Peyer's patch (tissue), 4 donors: Measurements from ENCODE around the gene KLF16. TPM values are rescaled to one million over a fixed set of nuclear protein-coding genes. Genes with fewer than 3 reads are reported as not detected.

Source experiments
- DNase-seq, 3 donors: peaks; one replicate each; pipeline ENCODE4 v3.0.0-alpha.2; 2017 to 2019
- H3K27ac ChIP-seq, 4 donors: fragments of 200-600 bp; sonication (generic); one replicate each; pipeline ENCODE4 v1.5.1; 2016 to 2019
- H3K27me3 ChIP-seq, 2 donors: fragments of 200-600 bp; sonication (generic); one replicate each; pipeline ENCODE4 v1.5.1; 2019
- H3K36me3 ChIP-seq, 3 donors: fragments of 200-600 bp; sonication (generic); one replicate each; pipeline ENCODE4 v1.5.1; 2016 to 2019
- H3K4me1 ChIP-seq, 4 donors: fragments of 200-600 bp; sonication (generic); one replicate each; pipeline ENCODE4 v1.5.1; 2016 to 2019
- H3K4me3 ChIP-seq, 4 donors: fragments of 200-600 bp; sonication (generic); 1 replicate in 3 of 4; 2 replicates in 1 of 4; pipeline ENCODE4 v1.5.1; 2016 to 2019; ENCODE audit warnings: mild to moderate bottlenecking in 1 of 4
- H3K9me3 ChIP-seq, 4 donors: fragments of 200-600 bp; sonication (generic); one replicate each; pipeline ENCODE4 v1.5.1; 2016 to 2019; ENCODE audit warnings: mild to moderate bottlenecking in 1 of 4
- POLR2A ChIP-seq, 2 donors: fragments of 450-650 bp; IDR thresholded peaks; one replicate each; pipeline ENCODE4 v1.5.1; 2017; ENCODE audit warnings: antibody characterized with exemption in 2 of 2, mild to moderate bottlenecking in 2 of 2, moderate library complexity in 2 of 2
- total RNA-seq, 4 donors: library from RNA; depleted of rRNA; stranded (reverse); fragments of >200 nt; gene quantifications; one replicate each; pipeline ENCODE4 v1.1.0, GENCODE V29; 2016
- TF ChIP-seq, protein P1 (sequence below), 6 experiments: fragments of 450-650 bp in 4 of 6; fragments of 200-600 bp in 2 of 6; sonication (generic) in 1 of 6; IDR thresholded peaks; one replicate each; pipeline ENCODE4 v1.5.1; 2017 to 2019; ENCODE audit warnings: antibody characterized with exemption in 6 of 6, mild to moderate bottlenecking in 3 of 6, moderate library complexity in 1 of 6

The KLF16 gene
- total RNA-seq, 4 donors from 2014 or later: 10.3 to 18.2 (median 14.8) TPM

DNA sequence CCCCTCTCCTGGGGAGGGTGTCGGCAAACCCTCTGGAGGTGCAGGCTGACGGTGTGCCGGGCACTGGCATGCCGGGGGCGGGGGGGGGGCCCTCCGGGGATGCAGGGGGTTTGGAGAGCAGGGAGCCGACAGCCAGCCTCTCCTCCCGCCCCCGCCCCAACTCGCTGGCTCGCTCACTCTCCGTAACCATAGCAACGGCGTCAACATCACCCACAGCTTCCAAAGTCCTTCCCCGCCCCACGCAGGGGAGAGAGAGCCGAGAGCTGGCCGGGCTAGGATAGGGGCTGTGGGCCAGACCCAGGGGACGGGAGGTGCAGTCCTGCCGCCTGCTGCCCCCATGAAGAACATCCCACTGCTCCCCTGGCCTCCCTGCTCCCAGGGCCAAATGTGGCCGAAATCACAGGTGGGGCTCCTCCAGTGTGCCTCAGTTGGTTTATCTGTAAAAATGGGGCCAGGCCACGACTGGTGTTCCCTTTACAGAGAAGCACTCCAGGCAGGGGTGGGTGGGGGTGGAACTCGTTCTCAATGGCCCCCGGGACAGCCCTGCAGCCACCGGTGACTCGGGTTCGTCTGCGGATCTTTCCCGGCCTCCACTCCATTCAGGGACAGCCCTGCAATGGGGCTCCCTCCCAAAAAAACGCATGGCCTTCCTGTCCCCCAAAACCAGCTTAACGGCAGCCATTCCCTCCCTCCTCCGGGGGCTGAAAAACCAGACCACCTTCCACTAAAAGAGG, 3.2 kb downstream of the KLF16 start:
- Histone ChIP-seq H3K36me3 (no peaks in the 10 kb centered on the region), H3K9me3 (no peaks in the 10 kb centered on the region), H3K4me3 (peak overlapping the region in 2 of 4 donors; percentile 73 to 94), H3K27ac (peak overlapping the region; percentile 96 to 99 (median 98)), H3K4me1 (peaks cover 24 to 63% (median 44%) of the 10 kb centered on the region in 4 donors), H3K27me3 (no peaks in the 10 kb centered on the region)
- TF ChIP-seq, protein P1, sequence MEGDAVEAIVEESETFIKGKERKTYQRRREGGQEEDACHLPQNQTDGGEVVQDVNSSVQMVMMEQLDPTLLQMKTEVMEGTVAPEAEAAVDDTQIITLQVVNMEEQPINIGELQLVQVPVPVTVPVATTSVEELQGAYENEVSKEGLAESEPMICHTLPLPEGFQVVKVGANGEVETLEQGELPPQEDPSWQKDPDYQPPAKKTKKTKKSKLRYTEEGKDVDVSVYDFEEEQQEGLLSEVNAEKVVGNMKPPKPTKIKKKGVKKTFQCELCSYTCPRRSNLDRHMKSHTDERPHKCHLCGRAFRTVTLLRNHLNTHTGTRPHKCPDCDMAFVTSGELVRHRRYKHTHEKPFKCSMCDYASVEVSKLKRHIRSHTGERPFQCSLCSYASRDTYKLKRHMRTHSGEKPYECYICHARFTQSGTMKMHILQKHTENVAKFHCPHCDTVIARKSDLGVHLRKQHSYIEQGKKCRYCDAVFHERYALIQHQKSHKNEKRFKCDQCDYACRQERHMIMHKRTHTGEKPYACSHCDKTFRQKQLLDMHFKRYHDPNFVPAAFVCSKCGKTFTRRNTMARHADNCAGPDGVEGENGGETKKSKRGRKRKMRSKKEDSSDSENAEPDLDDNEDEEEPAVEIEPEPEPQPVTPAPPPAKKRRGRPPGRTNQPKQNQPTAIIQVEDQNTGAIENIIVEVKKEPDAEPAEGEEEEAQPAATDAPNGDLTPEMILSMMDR (IDR thresholded peaks at IDR 0.05): no peak
- peak; percentile 30 to 64 for TF ChIP-seq POLR2A (IDR thresholded peaks at IDR 0.05)
- peak in 2 of 3 donors; percentile 86 to 90 for DNase-seq

DNA sequence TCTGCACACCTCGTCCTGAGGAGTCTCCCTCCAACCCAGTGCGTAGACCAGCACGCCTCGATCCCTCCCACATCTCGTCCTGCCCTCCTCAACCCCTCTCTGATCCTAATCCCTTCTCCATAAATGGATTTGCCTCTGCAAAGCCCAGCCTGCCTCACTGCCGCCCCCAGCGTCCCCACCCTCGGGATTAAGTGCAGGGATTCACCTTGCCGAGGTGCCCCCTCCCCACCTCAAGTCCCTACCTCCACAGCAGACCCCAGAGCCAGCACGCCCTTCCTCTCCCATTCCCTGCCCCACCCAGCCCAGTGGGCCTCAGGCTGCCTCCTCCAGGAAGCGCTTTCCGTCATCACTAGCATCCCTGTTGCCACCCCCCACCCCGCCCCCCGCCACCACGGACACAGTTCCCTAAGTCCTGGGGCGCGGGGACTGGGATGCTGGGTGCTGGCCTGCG, 4.0 kb downstream of the KLF16 start:
- peaks cover 24 to 71% (median 45%) of the 10 kb centered on the region in 4 donors for H3K4me1 ChIP-seq
- no peak for DNase-seq
- TF ChIP-seq POLR2A (IDR thresholded peaks at IDR 0.05): no peak
- TF ChIP-seq, protein P1 (IDR thresholded peaks at IDR 0.05): no peak
- no peaks in the 10 kb centered on the region for H3K36me3 ChIP-seq
- peak overlapping the region; percentile 96 to 99 (median 98) for H3K27ac ChIP-seq
- H3K4me3 ChIP-seq: peak overlapping the region in 2 of 4 donors; percentile 73 to 94
- no peaks in the 10 kb centered on the region for H3K27me3 ChIP-seq
- H3K9me3 ChIP-seq: no peaks in the 10 kb centered on the region

DNA sequence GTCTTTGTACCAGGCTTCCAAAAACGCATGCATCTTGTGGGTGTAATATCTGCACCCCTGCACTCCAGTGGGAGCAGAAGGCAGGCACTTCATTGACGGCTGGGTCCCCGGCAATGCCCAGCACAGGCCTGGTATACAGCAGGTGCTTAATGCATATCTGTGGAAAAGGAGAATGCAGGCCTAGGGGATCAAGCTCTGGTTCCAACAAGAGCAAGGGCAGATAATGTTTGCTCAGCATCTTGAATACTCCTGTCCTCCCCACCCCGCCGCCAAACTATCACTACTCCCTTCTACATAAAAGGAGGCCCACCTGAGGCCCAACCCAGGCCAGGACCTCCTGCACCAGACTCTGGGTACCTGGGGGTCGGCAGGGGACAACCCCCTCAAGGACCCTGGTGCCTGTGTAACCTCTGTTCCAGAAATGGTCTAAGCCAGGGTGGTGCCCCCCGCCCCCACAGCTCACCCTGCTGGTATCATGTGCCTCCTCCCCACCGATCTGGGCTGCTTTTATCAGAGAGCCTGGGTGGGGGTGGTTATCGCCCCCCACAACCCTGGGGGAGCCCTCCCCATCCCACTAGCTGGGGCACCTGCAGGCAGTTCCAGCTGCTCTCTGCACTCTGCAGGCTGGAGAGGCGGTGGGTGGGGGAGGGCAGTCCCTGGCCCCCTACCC, 4.8 kb downstream of the KLF16 start:
- no peaks in the 10 kb centered on the region for H3K36me3 ChIP-seq
- H3K4me1 ChIP-seq: peaks cover 26 to 79% (median 51%) of the 10 kb centered on the region in 4 donors
- no peak for DNase-seq
- no peak for TF ChIP-seq POLR2A (IDR thresholded peaks at IDR 0.05)
- TF ChIP-seq, protein P1 (IDR thresholded peaks at IDR 0.05): no peak
- H3K9me3 ChIP-seq: no peaks in the 10 kb centered on the region
- H3K27me3 ChIP-seq: no peaks in the 10 kb centered on the region
- peak overlapping the region in 2 of 4 donors; percentile 56 to 63 for H3K4me3 ChIP-seq
- H3K27ac ChIP-seq: peak overlapping the region; percentile 96 to 99 (median 98)

DNA sequence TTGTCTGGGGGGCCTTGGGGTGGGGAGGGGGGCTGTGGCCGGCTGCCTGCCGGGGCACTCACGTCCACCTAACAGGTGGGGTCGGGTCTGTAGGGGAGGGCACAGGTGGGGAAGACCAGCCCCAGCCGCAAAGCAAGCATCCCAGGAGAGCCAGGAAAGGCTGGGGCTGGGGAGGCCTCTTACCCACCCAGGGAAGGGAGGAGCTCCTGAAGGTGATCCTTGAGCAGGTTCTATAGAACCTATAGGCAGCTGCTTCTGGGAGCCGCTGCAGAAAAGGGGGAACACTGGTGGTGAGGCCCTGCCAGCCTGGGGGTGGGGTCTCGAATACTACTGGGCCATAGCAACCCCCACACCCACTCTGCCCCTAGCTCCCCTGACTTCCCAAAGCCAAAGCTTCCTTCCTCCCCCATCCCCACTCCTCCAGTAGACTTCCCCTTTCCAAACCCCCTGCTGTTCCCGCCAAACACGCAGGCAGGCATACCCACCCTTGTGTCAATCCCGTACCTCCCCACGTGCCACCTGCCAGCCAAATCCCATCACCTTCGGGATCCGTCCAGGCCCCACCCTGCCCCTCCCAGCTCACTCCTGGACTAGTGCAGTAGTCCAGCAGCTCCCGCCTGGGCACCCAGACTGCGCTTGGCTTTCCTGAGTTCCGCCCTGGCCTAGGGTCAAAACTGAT, 5.6 kb downstream of the KLF16 start:
- peak in 1 of 2 donors; percentile 34 for TF ChIP-seq POLR2A (IDR thresholded peaks at IDR 0.05)
- TF ChIP-seq, protein P1 (IDR thresholded peaks at IDR 0.05): no peak
- Histone ChIP-seq H3K4me1 (peaks cover 27 to 87% (median 54%) of the 10 kb centered on the region in 4 donors), H3K36me3 (no peaks in the 10 kb centered on the region), H3K27ac (peak overlapping the region; percentile 96 to 99 (median 98)), H3K4me3 (peak overlapping the region; percentile 42 to 63 (median 49)), H3K27me3 (no peaks in the 10 kb centered on the region), H3K9me3 (no peaks in the 10 kb centered on the region)
- DNase-seq: peak in 2 of 3 donors; percentile 81 to 88
